ENCODE results near the gene ITSN2. TPM values are rescaled to one million over a fixed set of nuclear protein-coding genes. Genes with fewer than 3 reads are reported as not detected.
"Not testable (repeated sequence)": the region's sequence is repeated elsewhere in the genome, so short reads cannot be mapped to it uniquely, and the experiment has no call there.

ITSN2 gene
- 10 to 100 TPM; 15.2 to 22.5 (median 21.1) TPM for polyA plus RNA-seq

DNA sequence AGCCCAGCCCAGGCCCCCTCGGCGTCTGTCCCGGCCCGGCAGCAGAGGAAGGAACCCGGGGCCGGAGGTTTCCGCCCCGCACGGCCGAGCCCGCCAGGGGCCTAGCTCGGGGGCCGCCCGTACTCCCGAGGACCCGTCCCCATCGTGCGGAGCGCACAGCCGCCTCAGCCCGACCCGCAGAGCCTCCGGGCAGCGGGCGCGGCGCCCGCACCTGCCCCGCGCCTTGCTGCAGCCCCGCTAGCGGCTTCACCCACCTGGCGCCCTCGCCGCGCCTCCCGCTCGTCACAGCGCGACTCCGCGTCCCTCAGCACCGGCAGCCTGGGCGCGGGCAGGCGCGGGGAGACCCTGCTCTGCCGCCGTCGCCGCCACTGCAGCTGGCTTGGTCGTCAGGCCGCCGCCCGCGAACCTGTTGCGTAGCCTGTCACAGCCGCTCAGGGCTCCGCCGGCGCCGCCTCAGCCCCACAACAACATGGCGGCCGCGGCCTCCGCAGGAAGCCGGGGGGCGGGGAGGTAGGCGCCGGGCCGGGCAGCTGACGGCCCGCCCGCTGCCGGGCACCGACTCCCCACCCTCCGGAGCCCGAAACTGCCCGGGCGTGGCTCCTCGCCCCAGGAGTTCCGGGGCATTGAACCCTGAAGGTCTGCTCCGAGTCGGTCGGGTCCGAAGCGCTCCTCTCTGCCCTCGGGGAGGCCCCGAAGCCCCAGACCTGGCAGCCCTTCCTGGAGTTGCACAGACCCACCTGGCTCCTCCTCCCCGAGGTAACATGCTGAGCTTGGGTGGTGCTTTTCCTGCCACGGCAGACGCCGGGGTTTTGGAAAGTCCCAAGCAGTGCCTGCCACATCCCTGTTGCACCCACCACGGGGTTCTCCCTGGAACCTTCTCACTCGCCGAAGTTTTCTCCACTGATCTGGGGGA, at the start of gene ITSN2:
ITSN2 (minus strand) TSS at position 487 of the 913 bp plus-strand sequence. CDS start 32,454 bp downstream, outside the sequence.
- peak within 1 kb of the TSS; percentile 74 for H3K27ac ChIP-seq (ENCODE audit: low read depth, low read length)
- WGBS, 3 donors = 1% methylated on average over 73 to 96 of the region's 96 CpGs

DNA sequence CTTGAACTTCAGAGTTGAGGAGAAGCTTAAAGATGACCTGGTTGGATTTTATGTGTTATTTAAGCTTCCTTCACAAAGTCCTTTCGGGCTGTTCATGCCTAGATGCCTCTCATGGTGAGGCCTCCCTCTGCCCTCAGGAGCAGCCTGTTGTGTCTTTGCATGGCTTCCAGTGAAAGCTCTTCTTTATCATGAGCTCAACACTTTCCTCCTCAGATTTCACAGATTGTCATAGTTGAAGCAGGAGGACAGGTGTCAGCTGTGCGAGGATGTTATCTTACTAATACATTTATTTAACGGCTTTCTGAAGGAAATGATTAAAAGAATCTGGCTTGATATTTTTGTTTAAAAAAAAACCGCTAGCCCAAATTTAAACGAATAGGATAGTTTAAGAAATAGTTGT, 48.8 kb upstream of the ITSN2 start:
- WGBS, 3 donors = 51 to 74% (median 72%) methylated on average over 5 of the region's 5 CpGs
- H3K27ac ChIP-seq (ENCODE audit: low read depth, low read length) = no peak overlapping the region

DNA sequence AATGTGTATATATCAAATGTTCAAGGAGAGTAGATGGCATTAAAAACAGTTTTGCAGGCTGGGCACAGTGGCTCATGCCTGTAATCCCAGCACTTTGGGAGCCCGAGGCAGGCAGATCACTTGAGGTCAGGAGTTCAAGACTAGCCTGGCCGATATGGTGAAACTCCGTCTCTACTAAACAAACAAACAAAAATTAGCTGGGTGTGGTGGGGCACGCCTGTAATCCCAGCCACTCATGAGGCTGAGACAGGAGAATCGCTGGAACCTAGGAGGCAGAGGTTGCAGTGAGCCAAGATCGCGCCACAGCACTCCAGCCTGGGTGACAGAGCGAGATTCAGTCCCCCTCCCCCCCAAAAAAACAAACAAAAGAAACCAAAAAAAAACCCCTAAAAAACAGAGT, 48.4 kb upstream of the ITSN2 start:
- H3K27ac ChIP-seq (ENCODE audit: low read depth, low read length) = not testable (repeated sequence)
- 60 to 82% (median 79%) methylated on average over 8 of the region's 8 CpGs for WGBS, 3 donors

DNA sequence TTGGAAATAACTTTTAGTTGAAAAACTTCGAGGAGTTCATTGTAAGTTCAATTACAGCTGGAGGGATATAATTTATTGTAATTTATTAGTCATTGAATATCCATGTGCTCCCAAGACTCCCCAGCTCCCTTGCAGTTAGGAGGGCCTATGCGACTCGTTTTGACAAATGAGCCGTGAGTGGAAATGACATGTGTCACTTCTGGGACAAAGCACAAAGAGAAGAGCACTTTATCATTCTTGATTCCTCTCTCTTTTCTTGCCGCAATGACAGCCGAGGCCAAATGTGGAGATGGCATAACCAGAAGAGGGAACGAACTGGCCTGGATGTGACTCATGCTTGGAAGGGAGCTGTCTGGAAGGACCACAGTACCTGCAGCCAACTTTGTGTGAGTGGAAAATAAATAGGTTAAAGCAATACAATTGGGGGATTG, 44.2 kb upstream of the ITSN2 start:
- H3K27ac ChIP-seq (ENCODE audit: low read depth, low read length) = no peak overlapping the region
- WGBS, 3 donors = 63 to 67% (median 66%) methylated on average over 7 of the region's 7 CpGs

DNA sequence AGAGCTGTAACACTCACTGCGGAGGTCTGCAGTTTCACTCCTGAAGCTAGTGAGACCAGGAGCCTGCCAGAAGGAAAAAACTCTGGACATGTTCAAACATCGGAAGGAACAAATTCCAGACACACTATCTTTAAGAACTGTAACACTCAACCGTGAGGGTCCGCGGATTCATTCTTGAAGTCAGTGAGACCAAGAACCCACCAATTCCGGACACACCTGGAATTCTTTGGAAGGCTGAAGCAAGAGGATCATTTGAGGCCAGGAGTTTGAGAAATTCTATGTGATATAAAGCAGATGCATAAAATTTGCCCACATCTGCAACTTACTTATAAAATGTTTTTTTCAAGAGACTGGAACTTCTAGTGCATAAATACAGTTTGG, 43.5 kb upstream of the ITSN2 start:
- H3K27ac ChIP-seq (ENCODE audit: low read depth, low read length) = no peak overlapping the region
- 68 to 86% (median 86%) methylated on average over 6 of the region's 6 CpGs for WGBS, 3 donors

DNA sequence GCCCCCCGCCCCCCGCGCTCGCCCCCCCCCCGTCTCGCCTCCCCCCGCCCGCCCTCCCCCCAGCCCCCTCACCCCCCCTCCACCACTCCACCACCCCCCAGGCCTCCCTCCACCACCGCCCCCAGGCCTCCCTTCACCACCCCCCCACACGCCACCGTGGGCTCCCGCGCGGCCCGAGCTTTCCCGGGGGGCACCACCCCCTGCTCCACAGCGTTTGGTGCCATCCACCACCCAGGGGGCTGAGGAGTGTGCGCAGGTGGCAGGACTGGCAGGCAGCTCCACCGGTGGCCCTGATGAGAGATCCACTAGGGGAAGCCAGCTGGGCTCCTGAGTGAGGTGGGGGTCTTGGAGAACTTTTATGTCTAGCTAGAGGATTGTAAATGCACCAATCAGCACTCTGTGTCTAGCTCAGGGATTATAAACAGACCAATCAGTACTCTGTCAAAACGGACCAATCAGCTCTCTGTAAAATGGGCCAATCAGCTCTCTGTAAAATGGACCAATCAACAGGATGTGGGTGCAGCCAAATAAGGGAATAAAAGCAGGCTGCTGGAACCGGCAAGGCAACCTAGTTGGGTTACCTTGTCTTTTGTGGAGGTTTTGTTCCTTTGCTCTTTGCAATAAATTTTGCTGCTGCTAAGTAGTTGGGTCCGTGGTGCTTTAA, 43.0 kb upstream of the ITSN2 start:
- 77 to 85% (median 81%) methylated on average over 6 to 12 of the region's 22 CpGs for WGBS, 3 donors
- no peak overlapping the region for H3K27ac ChIP-seq (ENCODE audit: low read depth, low read length)

DNA sequence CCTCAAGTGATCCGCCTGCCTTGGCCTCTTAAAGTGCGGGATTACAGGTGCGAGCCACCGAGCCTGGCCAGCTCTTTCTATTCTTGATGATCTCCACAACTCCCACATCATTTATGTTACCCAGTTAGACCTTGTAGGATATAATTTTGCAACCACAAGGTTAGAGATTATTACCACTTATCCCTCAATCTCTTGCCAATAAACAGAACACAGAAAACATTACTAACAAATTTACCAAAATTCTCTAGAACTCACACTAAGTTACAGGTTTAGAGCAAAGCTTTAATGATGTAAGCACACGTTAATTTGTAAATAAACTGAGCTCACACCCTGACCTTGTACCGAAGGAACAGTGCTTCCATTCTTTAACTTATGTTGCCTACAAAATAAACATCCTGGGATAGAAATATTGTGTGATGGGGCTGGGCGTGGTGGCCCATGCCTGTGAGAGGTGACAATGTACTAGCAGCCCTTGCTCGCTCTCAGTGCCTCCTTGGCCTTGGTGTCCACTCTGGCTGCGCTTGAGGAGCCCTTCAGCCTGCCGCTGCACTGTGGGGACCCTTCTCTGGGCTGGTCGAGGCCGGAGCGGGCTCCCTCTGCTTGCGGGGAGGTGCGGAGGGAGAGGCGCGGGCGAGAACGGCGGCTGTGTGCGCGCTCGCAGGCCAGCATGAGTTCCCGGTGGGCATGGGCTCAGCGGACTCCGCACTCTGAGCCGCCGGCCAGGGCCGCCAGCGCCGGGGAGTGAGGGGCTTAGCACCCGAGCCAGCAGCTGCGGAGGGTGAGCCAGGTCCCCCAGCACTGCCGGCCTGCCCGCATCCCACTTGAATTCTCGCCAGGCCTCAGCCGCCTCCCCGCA, 42.1 kb upstream of the ITSN2 start:
- WGBS, 3 donors = 22 to 36% (median 26%) methylated on average over 34 to 38 of the region's 38 CpGs
- no peak overlapping the region for H3K27ac ChIP-seq (ENCODE audit: low read depth, low read length)

DNA sequence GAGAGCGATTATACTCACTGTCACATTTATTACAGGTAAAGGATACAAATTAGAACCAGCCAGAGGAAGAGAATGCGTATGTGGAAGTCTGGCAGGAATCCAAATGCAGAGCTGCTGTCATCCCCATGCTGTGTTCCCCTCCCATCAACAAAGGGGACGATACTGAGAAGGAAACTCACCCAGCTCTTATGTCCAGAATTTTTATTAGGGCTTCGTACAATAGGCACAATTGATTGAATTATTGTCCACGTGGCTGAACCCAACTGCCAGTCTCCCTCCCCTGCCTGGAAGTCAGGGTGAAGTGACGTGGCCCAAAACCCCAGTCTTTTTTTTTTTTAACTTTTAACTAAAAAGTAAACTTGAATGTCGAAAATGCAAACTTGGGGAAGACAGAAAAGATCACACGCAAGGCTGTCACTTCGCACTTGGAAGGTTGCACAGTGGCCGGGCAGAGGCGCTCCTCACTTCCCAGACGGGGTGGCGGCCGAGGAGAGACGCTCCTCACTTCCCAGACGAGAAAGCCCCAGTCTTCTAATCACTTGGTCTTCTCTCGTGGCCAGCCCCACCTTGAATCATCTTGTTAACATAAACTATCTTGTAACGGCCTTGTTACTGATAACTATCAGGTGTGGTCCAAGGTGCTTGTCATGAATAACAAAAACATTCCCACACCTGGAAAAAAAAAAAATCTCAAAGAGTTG, 40.0 kb upstream of the ITSN2 start:
- WGBS, 3 donors = 78 to 90% (median 88%) methylated on average over 18 of the region's 18 CpGs
- H3K27ac ChIP-seq (ENCODE audit: low read depth, low read length) = no peak overlapping the region

DNA sequence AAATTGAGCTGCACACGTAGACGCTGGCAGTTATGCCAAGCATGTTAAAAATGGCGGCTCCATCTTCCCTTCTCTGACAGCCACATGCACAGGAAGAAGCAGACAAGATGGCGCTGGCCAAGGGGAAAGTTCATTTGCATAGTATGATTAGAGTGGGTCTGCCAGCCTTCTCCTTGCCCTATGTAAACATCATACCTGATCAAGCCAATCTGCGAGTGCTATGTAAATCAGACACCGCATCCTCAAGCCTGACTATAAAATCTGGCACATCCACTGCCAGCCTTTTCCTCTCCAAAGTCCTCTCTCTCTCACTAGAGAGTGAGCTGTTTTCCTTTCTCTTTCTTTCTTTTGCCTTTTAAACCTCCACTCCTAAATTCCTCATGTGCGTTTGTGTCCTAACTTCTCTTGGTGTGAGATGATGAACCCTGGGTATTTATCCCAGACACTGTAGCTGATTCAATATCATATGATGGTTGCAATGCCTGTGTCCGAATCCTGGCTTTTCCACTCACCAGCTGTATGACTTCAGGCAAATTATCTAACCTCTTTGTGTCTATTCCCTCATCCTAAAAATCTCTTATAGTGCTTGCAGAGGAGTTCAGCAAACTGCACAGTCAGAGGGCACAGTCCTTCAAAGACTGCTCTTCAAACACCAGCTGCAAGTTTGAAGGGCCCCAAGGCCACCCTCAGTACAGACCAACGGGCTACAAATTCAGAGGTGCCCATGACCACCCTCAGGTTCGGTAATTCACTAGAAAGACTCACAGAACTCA, 39.3 kb upstream of the ITSN2 start:
- 71 to 86% (median 86%) methylated on average over 10 of the region's 10 CpGs for WGBS, 3 donors

DNA sequence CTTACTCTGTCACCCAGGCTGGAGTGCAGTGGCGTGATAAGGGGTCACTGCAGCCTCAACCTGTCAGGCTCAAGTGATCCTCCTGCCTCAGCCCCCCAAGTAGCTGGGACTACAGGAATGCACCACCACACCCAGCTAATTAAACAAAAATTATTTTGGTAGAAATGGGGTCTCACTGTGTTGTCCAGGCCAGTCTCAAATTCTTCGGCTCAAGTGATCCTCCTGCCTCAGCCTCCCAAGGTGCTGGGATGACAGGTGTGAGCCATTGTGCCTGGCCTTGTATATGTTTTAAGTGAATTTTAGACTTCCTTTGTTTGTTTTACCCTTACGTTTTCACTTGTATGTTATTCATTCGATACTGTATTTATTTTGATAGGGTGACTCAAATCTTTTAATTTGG, 34.7 kb upstream of the ITSN2 start:
- H3K27ac ChIP-seq (ENCODE audit: low read depth, low read length) = no peak overlapping the region
- WGBS, 3 donors = 94 to 97% (median 94%) methylated on average over 4 of the region's 4 CpGs

More for the DNA sequence above, 39.3 kb upstream of the ITSN2 start:
- H3K27ac ChIP-seq (ENCODE audit: low read depth, low read length) = no peak overlapping the region

DNA sequence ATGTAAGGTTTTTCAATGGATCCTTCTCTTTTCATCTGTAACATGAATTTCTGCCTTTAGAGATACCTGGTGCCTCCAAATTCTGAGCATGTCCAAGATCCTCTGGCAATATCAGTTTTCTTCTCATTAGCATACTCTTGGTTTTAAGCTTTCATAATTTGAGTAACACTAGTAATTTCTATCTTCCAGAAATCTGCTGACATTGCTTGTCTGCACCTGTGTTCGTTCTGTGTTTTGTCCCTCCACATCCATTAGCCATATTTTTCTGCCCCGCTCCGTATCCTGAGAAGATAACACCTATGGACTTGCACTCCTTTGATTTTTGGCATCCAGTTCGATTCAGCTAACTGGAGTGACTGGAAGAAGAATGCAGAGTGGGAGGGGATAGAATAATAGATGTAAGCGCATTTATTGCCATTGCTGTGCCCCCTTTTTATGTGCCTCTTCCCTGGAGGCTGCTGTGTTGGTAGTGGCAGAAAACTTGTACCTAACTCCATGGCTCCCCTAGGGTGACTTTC, 32.3 kb upstream of the ITSN2 start:
- H3K27ac ChIP-seq (ENCODE audit: low read depth, low read length) = no peak overlapping the region
- 81 to 82% (median 82%) methylated on average over 5 of the region's 5 CpGs for WGBS, 3 donors

DNA sequence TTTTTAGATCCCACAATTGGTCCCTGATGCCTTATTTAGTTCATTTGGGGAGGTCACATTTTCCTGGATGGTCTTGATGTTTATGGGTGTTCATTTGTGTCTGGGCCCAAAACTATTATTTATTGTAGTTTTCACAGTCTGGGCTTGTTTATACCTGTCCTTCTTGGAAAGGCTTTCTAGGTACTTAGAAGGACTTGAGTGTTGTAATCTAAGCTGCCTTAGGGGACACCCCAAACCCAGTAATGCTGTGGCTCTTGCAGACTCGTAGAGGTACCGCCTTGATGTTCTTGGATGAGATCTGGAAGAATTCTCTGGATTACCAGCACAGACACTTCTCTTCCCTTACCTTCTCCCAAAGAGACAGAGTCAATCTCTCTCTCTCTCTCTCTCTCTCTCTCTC, 25.0 kb upstream of the ITSN2 start:
- WGBS, 3 donors = 93 to 100% (median 95%) methylated on average over 2 of the region's 2 CpGs
- H3K27ac ChIP-seq (ENCODE audit: low read depth, low read length) = no peak overlapping the region

DNA sequence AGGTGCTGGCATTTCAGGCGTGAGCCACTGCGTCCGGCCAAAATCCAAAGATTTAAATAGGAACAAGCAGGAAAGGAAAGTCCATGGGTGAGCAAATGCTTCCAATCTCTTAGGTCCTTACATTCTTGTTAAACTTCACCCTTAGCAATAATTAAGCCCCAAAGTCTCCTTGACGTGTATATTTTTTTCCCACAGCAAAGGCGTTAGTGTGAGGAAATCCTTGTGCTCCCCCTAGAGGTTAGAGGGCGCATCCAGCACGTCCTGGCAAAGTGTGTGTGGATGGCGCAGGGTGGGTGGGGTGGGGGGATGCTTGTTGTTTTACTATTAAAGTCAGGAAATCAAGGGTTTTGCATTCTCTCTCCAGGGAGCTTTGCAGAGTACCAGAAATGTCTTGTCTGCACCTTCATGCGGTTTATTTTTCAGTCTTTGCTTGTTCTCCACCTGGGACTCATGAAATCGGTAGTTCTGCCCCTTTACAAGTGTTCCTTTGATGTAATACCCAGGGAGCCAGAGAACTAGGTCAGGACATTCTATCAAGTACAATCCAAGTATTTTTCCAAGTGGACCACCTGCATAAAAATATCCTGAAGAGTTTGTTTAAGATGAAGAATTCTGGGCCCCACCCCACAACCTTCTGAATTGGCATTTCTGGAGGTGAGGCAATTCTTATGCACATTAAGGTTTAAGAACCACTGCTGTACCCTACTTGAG, 22.2 kb upstream of the ITSN2 start:
- 26 to 30% (median 30%) methylated on average over 10 of the region's 10 CpGs for WGBS, 3 donors
- no peak overlapping the region for H3K27ac ChIP-seq (ENCODE audit: low read depth, low read length)

DNA sequence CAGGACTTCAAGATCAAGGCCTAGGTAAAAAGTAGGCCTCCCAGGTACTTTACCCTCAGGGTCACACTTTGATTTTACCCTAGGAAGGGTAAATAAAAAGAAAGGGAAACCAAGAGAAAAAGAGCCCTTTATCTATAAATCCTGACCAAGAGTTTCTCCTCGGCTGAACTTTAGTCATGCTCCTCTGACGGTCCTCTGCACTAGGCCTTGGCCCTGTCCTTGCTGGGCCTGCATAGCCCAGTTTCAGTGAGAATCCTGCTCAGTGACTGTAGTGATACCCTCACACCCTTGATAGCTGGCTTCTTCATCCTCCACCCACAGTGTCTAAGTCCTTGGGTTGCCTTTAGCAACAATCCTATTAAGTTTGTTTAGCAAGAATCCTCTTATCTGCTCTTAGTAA, 20.5 kb upstream of the ITSN2 start:
- whole genome bisulfite sequencing, 3 donors = 35 to 82% (median 72%) methylated on average over 2 of the region's 2 CpGs
- no peak overlapping the region for H3K27ac ChIP-seq (ENCODE audit: low read depth, low read length)

DNA sequence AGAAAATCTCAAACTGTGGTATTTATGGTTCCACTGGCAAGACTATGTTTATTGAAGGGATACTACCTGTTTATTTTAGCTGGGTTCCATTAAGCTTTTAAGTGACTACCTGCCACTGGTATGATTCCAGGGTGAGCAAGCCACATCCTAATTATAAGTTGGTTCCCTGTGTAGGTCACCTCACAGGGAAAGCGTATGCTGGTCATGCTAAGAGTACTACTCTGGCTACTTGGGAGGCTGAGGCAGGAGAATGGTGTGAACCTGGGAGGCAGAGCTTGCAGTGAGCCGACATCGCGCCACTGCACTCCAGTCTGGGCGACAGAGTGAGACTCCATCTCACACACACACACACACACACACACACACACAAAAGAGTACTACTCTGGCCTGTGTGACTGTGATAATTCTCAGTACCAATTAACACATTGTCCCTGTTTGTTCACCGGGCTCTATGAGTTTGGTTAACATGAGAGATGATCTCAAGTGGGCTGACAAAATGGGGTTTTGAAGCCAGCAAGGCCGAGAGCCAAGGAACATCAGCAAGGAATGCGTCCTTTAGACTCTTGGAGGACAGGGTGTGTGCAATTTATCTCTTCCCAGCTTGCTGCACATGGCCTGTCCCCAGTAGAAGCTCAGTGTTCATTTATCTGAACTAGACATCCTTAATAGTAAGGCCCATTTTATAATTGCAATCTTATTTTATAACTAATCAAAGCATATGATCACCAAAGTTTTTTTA, 15.2 kb upstream of the ITSN2 start:
- H3K27ac ChIP-seq (ENCODE audit: low read depth, low read length) = no peak overlapping the region
- WGBS, 3 donors = 65 to 78% (median 74%) methylated on average over 4 to 8 of the region's 8 CpGs

DNA sequence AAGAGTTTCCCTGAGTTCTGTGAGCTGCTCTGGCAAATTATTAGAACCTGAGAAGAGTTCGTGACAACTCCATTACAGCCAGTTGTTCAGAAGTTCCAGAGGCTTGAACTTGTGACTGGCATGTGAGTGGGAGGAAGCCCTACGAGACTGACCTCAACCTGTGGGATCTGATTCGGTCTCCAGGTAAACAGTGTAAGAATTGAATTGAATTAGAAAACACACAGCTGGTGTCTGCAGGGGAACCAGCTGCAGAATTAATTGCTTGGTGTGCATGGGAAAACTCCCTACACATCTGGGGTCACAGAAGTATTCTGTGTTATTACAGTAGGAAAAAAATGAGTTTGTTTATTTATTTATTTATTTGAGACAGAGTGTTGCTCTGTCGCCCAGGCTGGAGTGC, 14.0 kb upstream of the ITSN2 start:
- 49 to 52% (median 50%) methylated on average over 3 of the region's 4 CpGs for WGBS, 3 donors
- H3K27ac ChIP-seq (ENCODE audit: low read depth, low read length) = no peak overlapping the region

Data from adipose tissue (tissue), 3 donors.